GM12891 (cell line): ENCODE measurements around the gene PAIP1.
"Not testable (repeated sequence)": the region's sequence is repeated elsewhere in the genome, so short reads cannot be mapped to it uniquely, and the experiment has no call there.

Experiments
- DNase-seq: peaks from one replicate; pipeline ENCODE4 v3.0.0; 2011; ENCODE audit warnings: low spot score; ENCODE audit not compliant: insufficient read length
- FAIRE-seq: peaks from 2 replicates; lab custom pipeline; 2011; peaks lifted over from hg19 to GRCh38; lab: Jason Lieb, UNC
- PAX5 ChIP-seq: IDR thresholded peaks from 2 replicates; pipeline ENCODE4 v1.6.1; 2011; ENCODE audit warnings: low read length, moderate library complexity, mild to moderate bottlenecking; ENCODE audit not compliant: insufficient read depth, severe bottlenecking
- POLR2A ChIP-seq: IDR thresholded peaks from 2 replicates; pipeline ENCODE4 v1.6.1; 2011; ENCODE audit warnings: low read depth, low read length, control low read depth
- POLR2AphosphoS5 ChIP-seq: IDR thresholded peaks from 2 replicates; pipeline ENCODE4 v1.6.1; 2011; ENCODE audit warnings: low read depth, low read length, control low read depth
- POU2F2 ChIP-seq: IDR thresholded peaks from 2 replicates; pipeline ENCODE4 v1.6.1; 2011; ENCODE audit warnings: low read depth, mild to moderate bottlenecking, control low read depth, low read length, moderate library complexity
- SPI1 ChIP-seq: IDR thresholded peaks from 2 replicates; pipeline ENCODE4 v1.6.1; 2011; ENCODE audit warnings: low read depth, low read length, control low read depth
- TAF1 ChIP-seq: IDR thresholded peaks from 2 replicates; pipeline ENCODE4 v1.6.1; 2011; ENCODE audit warnings: low read depth, low read length, control low read depth

Gene PAIP1

GRCh38 chr5:43533646-43534045 is 23.2 kb downstream of the PAIP1 start:
- TF ChIP-seq TAF1 (no peak), PAX5 (no peak), SPI1 (no peak)
- peak; percentile 60 for FAIRE-seq
- no peak for DNase-seq

- TF ChIP-seq TAF1: no peak
- TF ChIP-seq PAX5: no peak
- peak; percentile 71 for TF ChIP-seq SPI1
- TF ChIP-seq POLR2A: no peak
- TF ChIP-seq POU2F2: no peak
- TF ChIP-seq POLR2AphosphoS5: no peak
- no peak for DNase-seq
- no peak for FAIRE-seq
Measured at GRCh38 chr5:43530648-43531047, 26.2 kb downstream of the PAIP1 start.

- TF ChIP-seq POLR2A (no peak; the same call in 1 of the 2 replicates), POLR2AphosphoS5 (no peak), SPI1 (no peak), TAF1 (no peak), PAX5 (no peak), POU2F2 (no peak)
- FAIRE-seq (no peak), DNase-seq (no peak)
Measured at GRCh38 chr5:43523662-43524072, 33.2 kb downstream of the PAIP1 start.

- FAIRE-seq: no peak
- no peak for TF ChIP-seq PAX5
- no peak for TF ChIP-seq POLR2AphosphoS5
- TF ChIP-seq SPI1: no peak
- no peak for TF ChIP-seq TAF1
- TF ChIP-seq POU2F2: no peak
- no peak for TF ChIP-seq POLR2A
- no peak for DNase-seq
Measured at GRCh38 chr5:43520615-43521014, 36.3 kb downstream of the PAIP1 start.

DNA sequence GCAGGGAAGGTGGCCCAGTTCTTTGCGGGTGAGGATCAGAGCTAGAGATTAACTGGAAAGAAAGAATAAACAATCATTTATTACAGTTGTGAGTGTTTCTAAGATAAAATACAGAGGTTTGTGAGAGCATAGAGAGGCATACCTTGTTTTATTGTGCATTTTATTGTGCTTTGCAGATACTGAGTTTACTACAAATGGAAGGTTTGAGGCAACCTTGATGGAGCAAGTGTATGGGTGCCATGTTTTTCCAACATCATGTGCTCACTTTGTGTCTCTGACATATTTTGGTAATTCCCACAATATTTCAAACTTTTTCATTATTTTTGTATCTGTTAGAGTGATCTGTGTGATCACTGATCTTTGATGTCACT is 41.2 kb downstream of the PAIP1 start:
- DNase-seq (no peak), FAIRE-seq (no peak)
- no peak for TF ChIP-seq POU2F2
- no peak for TF ChIP-seq POLR2AphosphoS5
- no peak for TF ChIP-seq PAX5
- no peak for TF ChIP-seq SPI1
- TF ChIP-seq TAF1: no peak

GRCh38 chr5:43514816-43515677 is 41.8 kb downstream of the PAIP1 start, which contains the start of gene C5orf34:
C5orf34 (minus strand) TSS chr5:43515148; CDS start chr5:43509339, 5,809 bp downstream.
- FAIRE-seq (peak; percentile 85), DNase-seq (peak; percentile 82)
- TF ChIP-seq POU2F2 (peak; percentile 44; the same call in 1 of the 2 replicates), POLR2AphosphoS5 (peak; percentile 92), TAF1 (peak; percentile 64), POLR2A (peak; percentile 84), SPI1 (peak; percentile 51), PAX5 (no peak)

- DNase-seq (peak; percentile 10), FAIRE-seq (peak; percentile 63)
- TF ChIP-seq POU2F2 (no peak), POLR2A (no peak), PAX5 (no peak), POLR2AphosphoS5 (no peak), SPI1 (no peak), TAF1 (no peak)
Measured at GRCh38 chr5:43514471-43514815, 42.4 kb downstream of the PAIP1 start.

GRCh38 chr5:43514025-43514424 is 42.9 kb downstream of the PAIP1 start:
- DNase-seq (no peak), FAIRE-seq (no peak)
- TF ChIP-seq TAF1 (no peak), SPI1 (no peak), POU2F2 (no peak), POLR2AphosphoS5 (no peak), PAX5 (no peak), POLR2A (no peak)

- not testable (repeated sequence) for DNase-seq, FAIRE-seq
Measured at GRCh38 chr5:43511062-43511461, 45.8 kb downstream of the PAIP1 start.

DNA sequence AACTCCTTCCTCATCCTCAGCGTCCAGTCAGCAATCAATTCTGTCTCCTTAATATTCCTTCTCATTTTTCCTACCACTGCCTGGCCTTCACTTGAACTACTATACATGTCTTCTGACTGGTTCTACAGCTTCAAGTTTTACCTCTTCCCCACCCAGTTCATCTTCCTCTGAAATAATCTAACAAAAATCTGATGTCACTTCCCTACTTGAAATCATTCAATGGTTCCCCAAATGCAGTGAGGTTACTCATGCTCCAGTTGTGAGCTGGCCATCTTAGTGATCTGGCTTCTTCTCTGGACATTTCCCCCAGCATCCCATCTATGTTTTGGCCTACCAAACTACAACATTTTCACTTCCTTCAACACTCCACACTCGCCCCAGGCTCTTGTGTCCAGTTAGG is 58.3 kb downstream of the PAIP1 start:
- FAIRE-seq (no peak), DNase-seq (no peak)
- TF ChIP-seq TAF1 (no peak), POU2F2 (no peak), POLR2AphosphoS5 (no peak), SPI1 (no peak), POLR2A (no peak)
